HG03575 (cell line): ENCODE results near the gene NFIB.

Experiments
- ATAC-seq: cut with Tn5 transposase; IDR thresholded peaks from one replicate; pipeline ENCODE4 v1.9.1; 2021; ENCODE audit not compliant: unreplicated experiment, insufficient number of reproducible peaks, low FRiP score; ENCODE audit errors: extremely low read depth

The NFIB gene

DNA sequence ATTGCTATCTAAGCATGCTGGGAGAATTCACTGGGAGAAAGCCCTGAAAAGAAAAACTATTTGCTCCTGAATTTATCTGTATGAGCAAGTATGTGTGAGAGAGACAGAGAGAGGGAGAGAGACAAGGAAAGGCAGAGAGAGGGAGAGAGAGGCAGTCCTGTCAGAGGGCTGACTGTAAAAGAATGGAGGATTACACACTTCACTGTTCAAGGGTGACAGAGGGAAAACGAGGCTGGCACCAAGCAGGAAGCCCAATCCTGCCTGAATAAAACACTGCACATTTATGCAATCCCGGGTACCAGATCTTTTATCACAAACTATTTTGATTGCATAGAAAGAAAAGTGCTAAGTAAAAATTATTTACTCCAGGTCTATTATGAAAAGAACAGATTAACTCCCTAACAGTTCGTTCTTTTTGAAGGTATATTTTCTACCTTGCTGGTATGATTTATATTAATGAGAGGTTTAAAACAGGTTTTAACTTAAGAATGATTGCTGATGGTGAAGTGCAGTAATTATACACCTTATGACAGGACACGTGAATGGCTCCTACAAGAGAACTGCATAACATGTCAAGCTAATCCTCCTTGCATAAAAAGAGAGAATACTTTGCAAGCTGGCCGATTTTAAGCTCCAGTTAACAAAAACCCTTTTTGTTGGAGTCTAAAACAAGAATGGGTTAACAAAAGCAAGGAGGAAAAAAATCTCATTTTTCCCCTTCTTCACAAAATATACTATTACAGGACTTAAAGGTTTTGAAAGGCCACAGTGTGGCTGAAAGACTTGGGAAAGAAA is 82.5 kb downstream of the NFIB start:
- no peak for ATAC-seq

DNA sequence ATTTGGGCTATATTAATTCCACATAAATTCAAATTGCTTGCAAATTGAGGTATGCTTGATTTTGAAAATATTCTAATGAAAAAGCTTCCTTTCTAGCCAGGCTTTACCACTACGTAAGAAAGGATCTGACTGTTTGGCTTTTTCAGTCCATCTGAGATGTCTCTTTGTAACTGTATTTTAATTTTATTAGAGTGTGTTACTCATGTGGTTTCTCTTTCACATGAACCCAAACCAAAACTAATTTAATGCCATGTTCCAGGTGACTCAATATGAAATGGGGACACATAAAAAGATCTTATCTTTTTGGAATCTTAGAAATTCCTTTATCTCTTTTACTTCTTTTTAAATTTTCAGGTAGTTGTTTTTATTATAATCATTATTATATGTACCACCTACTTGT is 85.3 kb downstream of the NFIB start:
- no peak for ATAC-seq

DNA sequence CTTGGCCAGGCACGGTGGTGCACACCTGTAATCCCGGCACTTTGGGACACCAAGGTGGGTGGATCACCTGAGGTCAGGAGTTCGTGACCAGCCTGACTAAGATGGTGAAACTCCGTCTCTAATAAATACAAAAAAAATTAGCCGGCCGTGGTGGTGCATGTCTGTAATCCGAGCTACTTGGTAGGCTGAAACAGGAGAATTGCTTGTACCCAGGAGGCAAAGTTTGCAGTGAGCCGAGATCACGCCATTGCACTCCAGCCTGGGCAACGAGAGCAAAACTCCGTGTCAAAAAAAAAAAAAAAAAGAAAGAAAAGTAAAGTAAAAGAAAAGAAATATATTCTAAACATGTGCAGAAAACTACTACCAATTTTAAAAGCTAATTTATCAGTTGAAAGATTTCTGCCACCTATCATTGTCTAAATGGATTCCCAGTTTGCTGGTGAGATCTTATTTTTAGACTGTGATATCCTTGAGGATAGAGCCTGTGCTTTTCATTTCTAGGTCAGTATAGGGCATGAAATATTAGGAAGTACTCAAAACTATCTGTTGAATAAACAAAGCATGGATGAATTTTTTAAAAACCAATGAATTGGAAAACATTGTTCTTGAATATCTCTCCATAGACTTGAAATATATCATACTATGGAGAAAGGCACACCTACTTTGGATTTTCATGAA is 86.9 kb downstream of the NFIB start:
- no peak for ATAC-seq

DNA sequence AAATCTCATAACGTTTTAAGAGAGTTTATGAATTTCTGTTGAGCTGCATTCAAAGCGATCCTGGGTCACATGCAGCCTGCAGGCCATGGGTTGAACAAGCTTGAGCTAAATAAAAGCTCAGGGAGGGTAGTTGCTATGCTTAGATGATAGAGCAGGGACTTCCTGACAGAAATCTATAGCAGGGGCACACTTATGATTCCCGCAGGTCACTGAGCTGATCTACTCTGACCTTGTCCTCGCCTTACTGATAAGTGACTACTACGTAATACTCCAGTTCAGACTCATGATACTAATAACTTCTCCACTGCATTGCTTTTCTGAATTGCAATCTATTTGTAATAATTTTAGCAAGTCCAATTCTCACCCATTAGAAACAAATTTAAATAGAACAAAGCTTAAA is 90.9 kb downstream of the NFIB start:
- ATAC-seq = no peak

DNA sequence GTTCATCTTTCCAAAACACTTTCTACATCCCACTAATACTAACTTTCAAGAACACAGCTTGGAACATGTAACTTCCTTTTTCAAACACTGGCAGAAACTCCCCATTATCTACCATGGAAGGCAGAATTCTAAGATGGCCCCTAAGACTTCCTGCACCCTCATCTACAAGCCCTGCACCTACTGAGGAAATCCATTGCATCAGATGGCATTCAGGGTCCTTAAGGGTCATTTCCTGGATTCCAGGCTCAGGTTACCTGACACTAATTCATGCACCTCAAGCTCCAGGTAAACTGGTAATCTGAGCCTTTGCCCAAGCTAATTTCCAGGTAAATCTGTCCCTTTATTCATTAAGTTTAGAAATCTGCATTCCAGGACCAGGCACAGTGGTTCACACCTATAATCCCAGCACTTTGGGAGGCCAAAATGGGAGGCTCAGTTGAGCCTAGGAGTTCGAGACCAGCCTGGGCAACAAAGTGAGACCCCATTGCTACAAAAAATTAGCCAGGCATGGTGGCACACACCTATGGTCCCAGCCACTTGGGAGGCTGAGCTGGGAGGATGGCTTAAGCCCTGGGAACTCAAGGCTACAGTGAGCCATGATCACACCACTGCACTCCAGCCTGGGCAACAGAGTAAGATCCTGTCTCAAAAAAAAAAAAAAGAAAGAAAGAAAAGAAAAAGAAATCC is 91.6 kb downstream of the NFIB start:
- no peak for ATAC-seq

DNA sequence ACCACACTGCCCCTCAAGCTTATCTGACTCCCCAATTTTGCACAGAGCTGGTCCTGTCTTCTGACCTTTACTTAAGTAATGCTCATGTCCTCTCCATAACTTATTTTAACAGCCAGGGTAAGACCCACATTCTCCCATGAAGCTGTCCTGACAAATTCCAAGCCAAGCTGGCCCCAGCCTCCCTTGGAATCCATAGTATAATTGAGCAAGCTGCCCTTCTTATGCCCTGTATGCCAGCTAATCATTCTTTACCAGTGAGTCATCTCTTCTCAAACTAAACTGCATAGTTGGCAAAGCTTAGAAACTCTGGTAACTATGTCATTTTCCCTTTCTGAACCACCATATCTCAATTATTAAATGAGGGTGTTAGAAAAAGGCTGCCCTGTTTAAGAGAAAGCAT is 92.4 kb downstream of the NFIB start:
- ATAC-seq = no peak

DNA sequence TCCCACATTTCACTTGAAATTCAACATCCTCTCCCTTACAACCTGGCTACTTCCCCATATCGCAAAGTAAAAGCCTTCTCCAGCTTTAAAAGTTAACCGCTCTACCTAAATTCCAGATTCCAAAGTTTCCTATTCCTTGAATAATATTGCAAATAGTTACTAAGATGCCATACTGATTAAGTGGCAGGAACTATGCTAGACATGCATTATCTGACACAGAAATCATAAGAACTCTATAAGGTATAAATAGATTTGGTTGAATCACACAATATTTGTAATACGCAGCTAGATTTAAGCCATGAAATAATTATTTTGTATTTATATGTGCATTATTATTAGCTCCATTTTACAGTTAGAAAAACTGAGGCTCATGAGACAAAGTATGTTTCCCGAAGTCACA is 92.8 kb downstream of the NFIB start:
- ATAC-seq = no peak

DNA sequence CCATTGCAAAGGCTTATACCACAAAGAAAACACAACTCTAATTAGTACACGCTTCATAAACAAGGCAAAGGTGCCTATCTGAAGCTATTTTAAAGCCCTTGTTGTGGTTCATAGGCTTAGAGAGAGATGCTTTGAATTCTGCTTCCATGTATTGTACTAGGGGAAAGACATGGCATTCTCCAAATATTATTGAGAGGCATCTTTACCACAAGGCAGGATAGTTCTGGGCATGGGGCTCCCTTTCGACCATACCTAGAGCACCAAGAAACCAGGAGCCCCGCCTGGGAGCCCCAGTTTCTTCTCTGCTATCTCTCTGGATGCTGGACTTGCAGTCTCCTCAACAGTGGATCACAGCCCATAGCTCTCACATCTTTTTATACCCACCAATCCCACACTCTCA is 93.7 kb downstream of the NFIB start:
- ATAC-seq = no peak

DNA sequence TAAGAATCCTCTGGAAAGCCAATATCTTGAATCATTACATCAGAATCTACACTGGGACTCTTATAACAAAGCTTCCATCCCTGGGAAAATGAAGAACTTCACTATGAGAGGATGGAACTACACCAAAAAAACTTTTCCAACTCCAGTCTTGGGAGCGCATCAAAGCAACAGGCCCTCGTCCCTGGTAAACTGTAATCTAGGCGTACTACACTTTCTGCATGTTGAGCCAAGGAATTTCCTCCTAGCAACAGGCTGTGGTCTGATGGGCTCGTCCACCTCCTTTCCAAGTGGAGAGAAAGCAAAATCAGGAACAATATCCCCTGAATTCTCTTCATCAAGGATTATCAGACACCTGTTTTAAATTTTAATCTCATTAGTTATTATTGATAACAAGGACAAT is 94.1 kb downstream of the NFIB start:
- no peak for ATAC-seq

DNA sequence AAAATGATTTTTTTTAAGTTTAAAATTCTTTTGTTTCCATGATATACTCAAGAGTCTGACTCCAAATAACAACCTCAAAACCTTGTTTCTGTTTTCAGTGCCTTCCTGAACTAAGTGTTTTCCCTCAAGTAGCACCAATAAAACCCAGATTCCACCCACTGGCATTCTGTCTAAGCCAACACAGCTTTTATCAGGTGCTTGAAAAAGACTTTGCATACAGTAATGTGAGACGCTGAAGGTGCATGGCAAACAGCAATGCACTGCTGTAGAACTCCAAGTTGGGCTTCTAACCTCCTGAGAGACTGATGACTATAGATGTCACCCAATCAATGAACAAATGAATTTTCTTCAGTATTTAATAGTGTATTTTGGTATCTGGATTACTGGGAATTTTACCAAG is 95.7 kb downstream of the NFIB start:
- ATAC-seq = no peak

DNA sequence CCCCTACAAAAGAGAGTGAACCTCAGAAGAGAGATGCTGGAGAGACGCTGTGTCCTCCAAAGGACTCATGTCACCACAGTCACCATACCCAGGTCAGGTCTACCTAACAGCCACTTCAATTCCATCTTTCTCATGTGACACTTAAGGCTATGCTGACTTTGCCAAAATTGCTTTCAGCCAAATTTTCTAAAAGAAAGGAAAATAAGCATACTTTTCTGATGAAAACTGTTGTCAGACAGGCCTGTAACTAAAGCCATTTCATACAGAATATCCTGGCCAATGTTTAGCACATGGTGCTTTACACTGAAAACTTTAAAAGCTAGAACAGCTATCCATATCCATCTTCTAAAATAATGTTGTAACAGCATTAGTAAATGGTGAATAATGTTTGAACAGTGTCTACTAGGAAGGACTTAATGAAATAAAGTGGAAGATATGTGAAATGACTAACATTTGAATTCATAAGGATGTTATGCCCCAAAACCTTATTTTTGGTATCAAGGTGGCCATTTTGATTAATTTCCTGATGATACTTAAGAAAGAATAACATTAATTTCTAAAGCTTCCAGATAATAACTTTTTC is 97.2 kb downstream of the NFIB start:
- no peak for ATAC-seq

DNA sequence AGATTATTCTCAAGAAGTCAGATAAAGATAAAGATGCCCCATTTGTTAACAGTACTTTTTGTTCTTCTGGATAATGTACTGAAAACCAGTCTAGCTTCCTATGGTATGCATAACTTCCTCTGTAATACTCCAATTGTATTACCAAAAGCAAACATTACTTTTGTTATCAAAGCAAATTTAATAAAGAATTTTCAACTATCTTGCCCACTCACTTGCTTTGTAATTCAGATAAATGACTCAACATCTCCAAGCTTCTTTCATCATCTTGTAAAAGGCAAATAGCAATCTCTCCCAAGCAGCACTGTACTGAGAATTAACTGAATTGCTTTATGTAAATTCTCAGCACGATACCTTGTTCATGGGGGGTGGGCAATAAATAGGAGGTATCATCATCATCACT is 98.3 kb downstream of the NFIB start:
- ATAC-seq = no peak

DNA sequence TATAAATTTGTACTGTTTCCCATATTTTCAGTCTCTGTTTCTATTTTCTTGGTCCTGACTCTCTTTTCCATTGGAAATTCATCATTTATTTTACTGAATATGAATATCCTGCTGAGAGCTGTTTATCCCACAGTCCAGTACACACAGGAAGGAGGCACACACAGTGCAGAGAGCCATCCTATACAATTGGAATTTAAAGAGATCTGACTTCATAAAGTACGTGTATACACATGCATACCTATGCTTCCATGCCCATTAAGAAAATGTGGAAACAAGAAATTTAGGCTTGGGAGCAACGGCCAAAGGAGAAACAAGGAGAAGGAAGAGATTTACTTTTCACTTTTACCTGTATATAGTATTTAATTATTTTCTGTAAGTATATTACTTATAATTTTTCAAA is 99.2 kb downstream of the NFIB start:
- no peak for ATAC-seq

DNA sequence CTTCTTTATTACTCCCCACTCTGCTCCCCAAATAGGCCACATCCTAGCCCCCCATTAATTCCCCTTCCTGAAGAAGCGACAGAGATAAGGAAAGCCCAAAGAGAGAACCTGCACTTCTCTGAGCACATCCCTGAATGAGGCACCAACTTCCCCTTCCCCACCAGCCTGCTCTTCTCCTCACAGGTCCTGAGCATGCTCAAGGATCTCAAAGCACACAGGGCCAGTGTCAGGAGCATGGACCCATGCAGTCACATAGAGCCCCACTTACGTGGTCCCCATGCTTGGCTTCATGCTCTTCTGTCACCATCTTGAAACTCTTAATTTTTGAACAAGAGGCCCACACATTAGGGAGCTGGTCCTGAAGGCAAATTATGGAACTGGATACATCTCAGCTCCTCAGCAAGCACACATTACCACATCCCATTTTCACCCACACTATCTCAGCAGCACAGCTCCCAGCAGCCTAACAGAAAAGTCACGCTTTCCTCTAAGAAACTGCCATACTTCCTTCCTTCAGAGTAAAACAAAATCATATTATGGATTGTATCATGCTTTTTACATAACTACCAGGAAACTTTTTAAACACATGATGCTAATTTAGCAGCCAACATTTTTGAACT is 99.8 kb downstream of the NFIB start:
- ATAC-seq = no peak

DNA sequence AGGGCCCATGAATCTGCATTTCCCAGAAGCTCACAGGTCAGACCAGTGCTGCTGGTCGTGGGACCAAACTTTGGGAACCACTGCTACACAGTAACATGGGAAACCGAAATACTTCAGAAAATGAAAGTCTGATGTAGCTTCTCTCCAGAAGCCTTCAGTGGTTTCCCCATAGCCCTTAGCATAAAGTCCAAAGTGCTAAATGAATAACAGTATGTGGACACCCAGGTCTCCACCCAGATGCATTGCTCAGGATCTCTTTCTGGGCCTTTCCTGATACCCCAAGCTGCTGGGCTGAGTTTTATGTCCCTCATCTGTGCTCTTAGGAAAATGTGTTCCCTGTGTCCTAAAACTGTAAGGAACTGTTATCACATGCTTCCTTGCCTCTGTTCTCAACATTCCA is 100.4 kb downstream of the NFIB start:
- no peak for ATAC-seq

DNA sequence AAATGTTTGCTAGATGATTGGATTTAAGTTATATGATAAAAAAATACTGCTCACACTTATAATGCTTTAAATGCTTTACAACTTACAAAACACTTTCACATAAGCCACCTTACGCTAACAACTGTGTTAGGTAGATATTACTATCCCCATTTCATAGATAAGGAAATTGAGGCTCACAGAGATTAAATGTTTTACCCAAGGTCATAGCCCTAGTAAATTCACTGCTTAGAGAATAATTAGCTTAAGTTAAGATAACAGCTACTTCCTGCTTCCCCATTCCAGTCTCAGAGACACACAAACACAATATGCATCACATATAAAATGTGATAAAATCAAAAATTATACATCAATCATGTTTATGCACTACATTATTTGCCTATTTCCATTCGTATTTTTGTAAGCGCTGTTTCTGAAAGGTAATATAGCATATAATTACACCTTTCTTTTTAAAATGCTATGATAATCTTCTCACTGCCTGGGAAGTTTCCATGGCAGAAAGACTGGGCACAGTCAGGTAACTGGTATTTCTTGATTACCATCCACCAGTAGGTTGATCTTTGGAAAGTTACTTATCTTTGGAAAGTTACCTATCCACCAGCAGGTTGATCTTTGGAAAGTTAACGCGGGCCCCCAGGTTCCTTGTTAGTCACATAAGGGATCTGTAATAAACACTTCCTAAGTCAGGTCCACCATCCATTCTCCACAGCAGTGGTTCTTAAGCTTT is 101.1 kb downstream of the NFIB start:
- ATAC-seq = no peak

DNA sequence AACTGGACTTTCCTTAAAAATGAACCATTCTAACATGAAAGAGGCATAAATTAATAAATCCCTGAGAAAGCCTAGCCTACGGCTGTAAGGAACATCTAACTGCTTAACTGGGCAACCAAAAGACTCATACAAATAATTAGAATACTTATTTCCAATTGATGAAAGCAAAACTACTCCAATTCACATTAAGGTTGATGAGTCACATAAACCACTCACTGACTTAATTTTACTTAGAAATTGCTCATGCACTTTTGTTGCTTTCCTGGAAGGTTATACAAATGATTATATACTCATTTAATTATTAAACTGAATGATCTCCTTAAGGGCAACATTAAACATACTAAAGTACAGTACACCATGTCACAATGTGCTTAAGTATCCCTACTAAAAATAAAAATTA is 101.9 kb downstream of the NFIB start:
- ATAC-seq = no peak

DNA sequence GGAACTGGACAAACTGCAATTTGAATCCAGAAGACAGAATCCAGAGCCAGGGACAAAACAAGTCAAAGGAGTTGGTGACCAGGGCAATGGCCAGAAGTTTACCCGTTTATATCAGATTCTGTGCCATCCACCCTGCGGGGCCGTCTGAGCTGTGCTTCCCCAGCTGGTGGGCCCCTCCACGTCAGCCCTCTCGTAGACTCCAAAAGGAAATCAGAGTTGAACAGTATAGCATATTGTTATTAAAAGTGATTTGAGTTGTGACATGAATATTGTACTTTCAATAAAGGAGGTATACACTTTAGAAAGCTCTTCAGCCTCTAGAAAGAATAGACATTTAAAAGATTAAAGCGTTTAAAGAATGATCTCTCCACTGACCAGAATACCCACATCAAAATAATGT is 102.4 kb downstream of the NFIB start:
- no peak for ATAC-seq

DNA sequence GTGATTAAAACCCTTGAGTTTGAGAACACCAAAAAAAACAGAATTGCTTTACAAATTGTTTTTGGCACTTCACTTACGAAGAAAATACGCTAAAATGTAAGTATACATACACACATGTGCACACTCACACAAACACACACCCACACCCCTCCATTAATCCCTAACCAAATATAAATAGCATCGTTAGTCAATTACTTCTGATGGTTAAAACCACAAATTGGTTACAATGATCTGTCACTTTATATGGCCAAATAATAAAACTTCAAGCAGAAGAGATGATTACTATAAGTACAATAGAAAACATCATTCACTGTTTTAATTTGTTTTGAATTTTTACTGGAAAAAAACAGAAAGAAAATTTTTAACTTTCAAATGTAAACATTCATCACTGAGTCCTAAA is 103.5 kb downstream of the NFIB start:
- no peak for ATAC-seq
